ENCODE measurements around the gene SGCA. TPM values are rescaled to one million over a fixed set of nuclear protein-coding genes. Genes with fewer than 3 reads are reported as not detected.

SGCA gene
- total RNA-seq, 1 donor from 2014 or later: 0.30 TPM

GRCh38 chr17:50199211-50199802, 33.5 kb downstream of the SGCA start:
- Mint-ChIP-seq H3K27ac (no peak overlapping the region), H3K27me3 (peaks cover 49% of the 10 kb centered on the region), H3K36me3 (ENCODE audit: low read depth) (no peaks in the 10 kb centered on the region), H3K9me3 (no peaks in the 10 kb centered on the region), H3K4me1 (peaks cover 13% of the 10 kb centered on the region), H3K4me3 (peak overlapping the region; percentile 80)
- no peak for DNase-seq
- intact Hi-C loops (cut with micrococcal nuclease): loop anchor here (2.0 kb wide), 1 partner anchor 19 kb away; no protein-coding TSS in a partner anchor

GRCh38 chr17:50199803-50200456, 34.1 kb downstream of the SGCA start:
- no peaks in the 10 kb centered on the region for H3K36me3 Mint-ChIP-seq (ENCODE audit: low read depth)
- H3K27me3 Mint-ChIP-seq: peaks cover 50% of the 10 kb centered on the region
- H3K27ac Mint-ChIP-seq: peak overlapping the region; percentile 27
- intact Hi-C loops (cut with micrococcal nuclease): loop anchor here (1.0 to 2.0 kb wide), 3 partner anchors 19 to 97 kb away; no protein-coding TSS in a partner anchor
- H3K4me3 Mint-ChIP-seq: peak overlapping the region; percentile 80
- peaks cover 13% of the 10 kb centered on the region for H3K4me1 Mint-ChIP-seq
- no peaks in the 10 kb centered on the region for H3K9me3 Mint-ChIP-seq
- peak; percentile 89 for DNase-seq

DNA sequence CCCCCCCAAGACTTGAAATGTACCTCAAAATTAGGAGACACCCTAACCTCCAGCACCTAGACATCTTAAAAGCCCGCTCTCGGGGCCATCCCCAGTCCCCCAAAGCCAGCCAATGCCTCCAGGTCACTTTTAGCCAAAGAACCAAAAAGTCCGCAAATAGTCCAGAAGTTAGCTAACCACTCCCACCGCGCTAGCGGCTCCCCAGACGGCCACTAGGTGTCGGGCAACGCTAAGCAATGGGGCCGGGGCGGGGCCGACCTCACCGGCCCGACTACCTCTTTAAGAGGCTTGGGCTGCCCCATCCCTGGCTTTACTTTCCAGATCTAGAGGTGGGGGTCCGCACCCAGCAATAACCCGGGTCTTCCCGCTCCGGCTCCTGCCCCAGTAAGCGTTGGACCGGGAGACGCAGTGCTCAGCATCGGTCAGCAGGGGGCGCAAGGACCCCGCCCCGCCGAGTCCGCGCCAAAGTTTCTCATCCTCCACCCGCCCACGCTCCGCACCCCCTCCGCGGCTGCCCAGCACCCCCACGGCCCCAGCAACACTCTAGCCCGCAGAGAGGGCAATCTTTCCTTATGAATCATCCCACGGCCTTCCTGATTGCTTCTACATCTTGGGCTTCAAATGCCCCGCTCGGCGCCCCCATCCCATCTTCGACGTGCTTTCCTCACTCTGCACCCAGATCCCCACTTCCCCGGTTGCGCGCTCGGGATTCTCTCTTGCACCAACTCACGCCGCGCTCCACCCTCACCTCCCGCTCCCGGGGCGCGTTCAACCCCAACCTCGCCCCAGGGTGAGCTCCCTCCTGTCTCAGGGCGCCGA, 34.9 kb downstream of the SGCA start:
- peak overlapping the region; percentile 80 for H3K4me3 Mint-ChIP-seq
- H3K36me3 Mint-ChIP-seq (ENCODE audit: low read depth): no peaks in the 10 kb centered on the region
- H3K27me3 Mint-ChIP-seq: peaks cover 58% of the 10 kb centered on the region
- DNase-seq: peak; percentile 95
- H3K4me1 Mint-ChIP-seq: peaks cover 13% of the 10 kb centered on the region
- H3K9me3 Mint-ChIP-seq: no peaks in the 10 kb centered on the region
- peak overlapping the region; percentile 4 for H3K27ac Mint-ChIP-seq
- intact Hi-C loops (cut with micrococcal nuclease): loop anchor here (1.0 kb wide), 2 partner anchors 73 to 97 kb away; no protein-coding TSS in a partner anchor

DNA sequence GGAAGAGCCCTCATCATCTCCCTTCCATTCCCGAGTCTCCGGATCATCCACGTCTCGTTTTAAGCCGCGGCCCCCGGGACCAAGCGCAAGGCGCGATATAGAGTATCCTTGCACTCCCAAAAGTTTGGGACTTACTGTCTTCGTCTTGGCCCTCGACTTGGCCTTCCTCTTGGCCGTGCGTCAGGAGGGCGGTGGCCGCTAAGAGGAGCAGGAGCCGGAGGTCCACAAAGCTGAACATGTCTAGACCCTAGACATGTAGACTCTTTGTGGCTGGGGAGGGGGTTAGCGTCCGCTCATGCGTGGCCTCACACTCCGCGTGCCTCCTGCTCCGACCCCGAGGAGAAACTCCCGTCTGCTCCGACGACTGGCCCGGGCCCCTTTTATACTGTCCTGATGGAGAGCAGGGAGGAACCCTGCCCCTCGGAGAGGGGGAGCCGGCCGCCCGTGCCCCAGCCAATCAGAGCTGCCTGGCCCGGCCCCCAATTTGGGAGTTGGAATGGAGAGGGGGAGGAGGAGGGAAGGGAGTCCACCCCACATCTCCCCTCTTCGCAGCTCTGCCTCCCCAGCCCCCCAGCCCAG, 35.6 kb downstream of the SGCA start, which contains the start of gene COL1A1:
Gene COL1A1 (minus strand): TSS at position 356 of the 579 bp plus-strand sequence. CDS start 118 bp downstream, at position 238.
- intact Hi-C loops (cut with micrococcal nuclease): no loop called here
- H3K27me3 Mint-ChIP-seq: peaks cover 61% of the 10 kb centered on the region
- no peaks in the 10 kb centered on the region for H3K36me3 Mint-ChIP-seq (ENCODE audit: low read depth)
- DNase-seq: no peak
- H3K27ac Mint-ChIP-seq: peak within 1 kb of the TSS; percentile 4
- peaks cover 13% of the 10 kb centered on the region for H3K4me1 Mint-ChIP-seq
- no peaks in the 10 kb centered on the region for H3K9me3 Mint-ChIP-seq
- H3K4me3 Mint-ChIP-seq: peak within 1 kb of the TSS; percentile 80

DNA sequence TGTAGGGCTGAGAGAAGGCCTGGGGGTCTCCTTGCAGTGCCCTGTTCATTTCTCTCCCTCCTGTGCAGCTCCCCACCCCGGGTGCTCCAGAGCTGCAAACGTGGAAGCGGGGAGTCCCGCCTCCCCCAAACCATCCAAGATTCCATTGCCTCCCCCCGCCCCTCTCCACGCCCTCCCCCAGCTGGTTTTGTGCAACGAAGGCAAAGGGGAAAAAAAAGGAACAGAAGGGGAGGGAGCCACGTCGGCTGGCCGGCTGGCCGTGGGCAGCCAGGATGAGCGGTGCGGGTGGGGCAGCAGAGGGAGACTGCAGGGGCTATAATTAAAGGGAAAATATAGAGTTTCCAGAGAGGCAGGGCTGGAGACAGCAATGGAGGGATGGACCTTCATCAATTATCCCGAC, 37.3 kb downstream of the SGCA start:
- Mint-ChIP-seq H3K27ac (no peak overlapping the region), H3K36me3 (ENCODE audit: low read depth) (no peaks in the 10 kb centered on the region), H3K4me3 (no peak overlapping the region), H3K9me3 (no peaks in the 10 kb centered on the region), H3K27me3 (peaks cover 66% of the 10 kb centered on the region), H3K4me1 (peaks cover 17% of the 10 kb centered on the region)
- intact Hi-C loops (cut with micrococcal nuclease): no loop called here
- no peak for DNase-seq

DNA sequence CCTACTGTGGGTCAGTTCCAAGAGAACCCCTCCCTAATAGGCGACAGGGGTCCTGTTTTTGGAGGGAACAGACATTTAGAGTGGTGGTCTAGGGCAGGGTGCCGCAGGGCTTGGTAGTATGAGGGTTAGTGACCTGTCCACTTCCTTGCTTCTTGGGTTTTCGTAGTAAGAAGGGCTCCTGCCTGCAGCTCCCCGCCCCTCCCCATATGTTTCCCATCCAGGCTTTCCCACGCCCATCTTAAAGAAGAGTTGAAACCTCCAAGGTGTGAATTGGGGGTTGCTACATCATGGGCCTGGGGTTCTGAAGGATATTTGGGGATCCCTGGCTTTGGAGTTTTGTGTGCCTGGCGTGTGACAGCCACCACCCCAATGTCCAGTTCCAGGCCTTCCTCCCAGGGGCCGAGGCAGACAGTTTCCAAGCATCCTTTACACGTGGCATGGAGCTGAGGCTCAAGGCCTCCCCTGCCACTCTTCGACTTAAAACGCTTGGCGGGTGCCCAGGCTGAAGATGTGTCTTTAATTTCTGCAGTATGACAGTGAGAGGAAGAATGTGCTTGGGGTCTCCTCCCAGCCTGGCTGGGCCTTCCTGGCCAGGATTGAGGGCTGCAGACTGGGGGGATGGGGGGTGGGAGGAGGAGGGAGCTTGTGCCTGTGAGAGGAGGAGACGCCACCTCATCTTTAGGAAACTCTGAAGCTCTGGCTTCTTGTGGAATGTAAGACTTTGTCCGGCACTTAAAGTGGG, 38.0 kb downstream of the SGCA start:
- Mint-ChIP-seq H3K27ac (no peak overlapping the region), H3K4me1 (peaks cover 13% of the 10 kb centered on the region), H3K4me3 (no peak overlapping the region), H3K36me3 (ENCODE audit: low read depth) (no peaks in the 10 kb centered on the region), H3K27me3 (peaks cover 67% of the 10 kb centered on the region), H3K9me3 (no peaks in the 10 kb centered on the region)
- intact Hi-C loops (cut with micrococcal nuclease): no loop called here
- DNase-seq: no peak

GRCh38 chr17:50204431-50204830, 38.6 kb downstream of the SGCA start:
- no peak overlapping the region for H3K27ac Mint-ChIP-seq
- intact Hi-C loops (cut with micrococcal nuclease): no loop called here
- H3K4me1 Mint-ChIP-seq: peaks cover 13% of the 10 kb centered on the region
- DNase-seq: no peak
- no peaks in the 10 kb centered on the region for H3K9me3 Mint-ChIP-seq
- no peaks in the 10 kb centered on the region for H3K36me3 Mint-ChIP-seq (ENCODE audit: low read depth)
- peaks cover 69% of the 10 kb centered on the region for H3K27me3 Mint-ChIP-seq
- H3K4me3 Mint-ChIP-seq: no peak overlapping the region

- Mint-ChIP-seq H3K9me3 (no peaks in the 10 kb centered on the region), H3K27me3 (peaks cover 72% of the 10 kb centered on the region), H3K27ac (no peak overlapping the region), H3K36me3 (ENCODE audit: low read depth) (no peaks in the 10 kb centered on the region), H3K4me1 (peaks cover 13% of the 10 kb centered on the region), H3K4me3 (no peak overlapping the region)
- intact Hi-C loops (cut with micrococcal nuclease): no loop called here
- DNase-seq: no peak
Observed at GRCh38 chr17:50205111-50205962, 39.5 kb downstream of the SGCA start.

- DNase-seq: no peak
- H3K9me3 Mint-ChIP-seq: no peaks in the 10 kb centered on the region
- peaks cover 7% of the 10 kb centered on the region for H3K4me1 Mint-ChIP-seq
- no peaks in the 10 kb centered on the region for H3K36me3 Mint-ChIP-seq (ENCODE audit: low read depth)
- H3K27ac Mint-ChIP-seq: no peak overlapping the region
- intact Hi-C loops (cut with micrococcal nuclease): no loop called here
- H3K4me3 Mint-ChIP-seq: no peak overlapping the region
- H3K27me3 Mint-ChIP-seq: peaks cover 67% of the 10 kb centered on the region
Observed at GRCh38 chr17:50205963-50206505, 40.2 kb downstream of the SGCA start.

DNA sequence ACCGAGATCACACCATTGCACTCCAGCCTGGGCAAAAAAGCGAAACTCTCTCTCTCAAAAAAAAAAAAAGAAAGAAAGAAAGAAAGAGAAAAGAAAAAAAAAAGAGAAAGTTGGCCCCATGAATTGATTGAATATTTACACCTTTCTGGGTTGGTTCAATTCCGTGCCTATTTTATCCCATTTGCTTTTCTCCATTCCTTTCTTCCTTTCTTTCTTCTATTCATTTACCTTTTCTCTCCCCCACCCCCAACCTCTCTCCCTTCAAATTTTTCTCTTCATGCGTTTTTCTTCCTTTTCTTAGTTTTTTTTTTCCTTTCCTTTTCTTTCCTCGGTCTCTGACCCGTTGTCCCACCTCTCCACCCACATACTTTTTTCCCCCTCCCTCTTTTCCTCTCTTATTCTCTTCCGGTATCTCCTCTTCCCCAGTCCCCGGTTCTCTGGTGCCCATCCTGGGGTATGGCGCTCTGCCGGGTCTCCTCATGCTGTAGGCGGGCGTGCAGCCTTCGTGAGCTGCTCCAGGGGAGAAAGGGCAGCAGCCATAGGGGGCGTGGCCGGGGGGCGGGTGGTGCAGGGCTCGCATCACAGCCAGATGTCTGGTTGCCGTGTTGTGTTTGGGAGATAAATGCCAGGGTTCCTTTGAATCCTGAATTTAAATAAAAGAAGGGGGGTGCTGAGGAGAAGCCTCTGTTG, 40.9 kb downstream of the SGCA start:
- Mint-ChIP-seq H3K9me3 (no peaks in the 10 kb centered on the region), H3K4me1 (peaks cover 4% of the 10 kb centered on the region), H3K27me3 (peaks cover 67% of the 10 kb centered on the region), H3K4me3 (no peak overlapping the region), H3K27ac (no peak overlapping the region), H3K36me3 (ENCODE audit: low read depth) (no peaks in the 10 kb centered on the region)
- no peak for DNase-seq
- intact Hi-C loops (cut with micrococcal nuclease): no loop called here

DNA sequence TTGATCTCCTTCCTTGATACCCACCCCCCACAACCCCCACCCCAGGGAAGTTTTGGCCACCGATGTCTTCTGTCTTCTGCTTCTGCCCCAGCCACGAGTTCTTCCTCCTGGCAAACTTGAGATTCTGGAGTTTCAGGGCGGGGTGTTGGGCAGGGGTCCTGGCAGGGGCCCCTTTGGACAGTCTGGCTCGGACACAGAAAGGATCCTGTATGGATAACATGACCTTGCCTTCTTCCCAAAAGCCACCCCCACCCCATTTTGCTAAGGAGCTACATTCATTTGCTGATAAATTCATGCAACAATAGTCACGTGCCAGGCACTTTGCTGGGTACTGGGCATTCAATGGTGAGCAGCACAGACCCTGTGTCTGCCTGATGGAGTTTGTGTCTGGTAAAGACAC, 41.5 kb downstream of the SGCA start:
- peaks cover 65% of the 10 kb centered on the region for H3K27me3 Mint-ChIP-seq
- H3K9me3 Mint-ChIP-seq: no peaks in the 10 kb centered on the region
- H3K36me3 Mint-ChIP-seq (ENCODE audit: low read depth): no peaks in the 10 kb centered on the region
- DNase-seq: no peak
- H3K4me3 Mint-ChIP-seq: no peak overlapping the region
- intact Hi-C loops (cut with micrococcal nuclease): no loop called here
- H3K27ac Mint-ChIP-seq: no peak overlapping the region
- H3K4me1 Mint-ChIP-seq: peaks cover 4% of the 10 kb centered on the region
